ENCODE results near the gene FBXW8. TPM values are rescaled to one million over a fixed set of nuclear protein-coding genes. Genes with fewer than 3 reads are reported as not detected.

FBXW8 gene
- polyA plus RNA-seq, 3 donors, result 3.9 to 4.8 (median 4.4) TPM

- 68 to 75% (median 71%) methylated on average over 6 of the region's 6 CpGs for whole genome bisulfite sequencing, 3 donors
- no peak overlapping the region for H3K27ac ChIP-seq (ENCODE audit: low read depth, low read length)
Measured at GRCh38 chr12:116943419-116944372, 32.9 kb downstream of the FBXW8 start.

- H3K27ac ChIP-seq (ENCODE audit: low read depth, low read length), result peak overlapping the region; percentile 9
- 79 to 89% (median 87%) methylated on average over 9 of the region's 9 CpGs for WGBS, 3 donors
Measured at GRCh38 chr12:116945886-116946550, 35.3 kb downstream of the FBXW8 start.

- no peak overlapping the region for H3K27ac ChIP-seq (ENCODE audit: low read depth, low read length)
- WGBS, 3 donors, result 73 to 91% (median 86%) methylated on average over 2 of the region's 2 CpGs
Measured at GRCh38 chr12:116948298-116948697, 37.5 kb downstream of the FBXW8 start.

GRCh38 chr12:116950628-116951325, 40.0 kb downstream of the FBXW8 start:
- WGBS, 3 donors, result 90 to 94% (median 93%) methylated on average over 15 of the region's 15 CpGs
- H3K27ac ChIP-seq (ENCODE audit: low read depth, low read length), result no peak overlapping the region

- H3K27ac ChIP-seq (ENCODE audit: low read depth, low read length), result no peak overlapping the region
- 66 to 76% (median 68%) methylated on average over 13 of the region's 13 CpGs for WGBS, 3 donors
Measured at GRCh38 chr12:116954710-116955381, 44.1 kb downstream of the FBXW8 start.

GRCh38 chr12:116955382-116956021, 44.8 kb downstream of the FBXW8 start:
- WGBS, 3 donors, result 70 to 77% (median 76%) methylated on average over 4 of the region's 4 CpGs

GRCh38 chr12:116958402-116959197, 47.9 kb downstream of the FBXW8 start:
- no peak overlapping the region for H3K27ac ChIP-seq (ENCODE audit: low read depth, low read length)
- 89 to 90% (median 90%) methylated on average over 6 of the region's 6 CpGs for WGBS, 3 donors

More at GRCh38 chr12:116955382-116956021, 44.8 kb downstream of the FBXW8 start:
- no peak overlapping the region for H3K27ac ChIP-seq (ENCODE audit: low read depth, low read length)

- WGBS, 3 donors, result 76 to 92% (median 86%) methylated on average over 2 of the region's 2 CpGs
- H3K27ac ChIP-seq (ENCODE audit: low read depth, low read length), result no peak overlapping the region
Measured at GRCh38 chr12:116959198-116959460, 48.4 kb downstream of the FBXW8 start.

- H3K27ac ChIP-seq (ENCODE audit: low read depth, low read length), result no peak overlapping the region
- WGBS, 3 donors, result 87 to 94% (median 92%) methylated on average over 5 of the region's 5 CpGs
Measured at GRCh38 chr12:116959845-116960514, 49.2 kb downstream of the FBXW8 start.

- H3K27ac ChIP-seq (ENCODE audit: low read depth, low read length), result no peak overlapping the region
- 53 to 88% (median 54%) methylated on average over 4 of the region's 4 CpGs for WGBS, 3 donors
Measured at GRCh38 chr12:116962197-116962596, 51.4 kb downstream of the FBXW8 start.

GRCh38 chr12:116962783-116963356, 52.1 kb downstream of the FBXW8 start:
- 83 to 93% (median 90%) methylated on average over 9 of the region's 9 CpGs for WGBS, 3 donors
- H3K27ac ChIP-seq (ENCODE audit: low read depth, low read length), result no peak overlapping the region

- H3K27ac ChIP-seq (ENCODE audit: low read depth, low read length), result no peak overlapping the region
- WGBS, 3 donors, result 75 to 79% (median 78%) methylated on average over 14 of the region's 14 CpGs
Measured at GRCh38 chr12:116964054-116965050, 53.6 kb downstream of the FBXW8 start.

- no peak overlapping the region for H3K27ac ChIP-seq (ENCODE audit: low read depth, low read length)
- WGBS, 3 donors, result 79 to 84% (median 82%) methylated on average over 5 of the region's 5 CpGs
Measured at GRCh38 chr12:116968986-116969385, 58.2 kb downstream of the FBXW8 start.

GRCh38 chr12:116969615-116970585, 59.1 kb downstream of the FBXW8 start:
- no peak overlapping the region for H3K27ac ChIP-seq (ENCODE audit: low read depth, low read length)
- 75 to 84% (median 81%) methylated on average over 30 of the region's 30 CpGs for WGBS, 3 donors
